Subcutaneous adipose tissue (tissue), 4 donors: ENCODE data around the gene UBE2U. TPM values are rescaled to one million over a fixed set of nuclear protein-coding genes. Genes with fewer than 3 reads are reported as not detected.

Experiments
- CTCF ChIP-seq: fragments of 450-650 bp; IDR thresholded peaks from one replicate; pipeline ENCODE4 v1.5.1; 2016; ENCODE audit warnings: low read depth, mild to moderate bottlenecking, control low read depth, antibody characterized with exemption, moderate library complexity
- total RNA-seq, 4 donors: library from RNA; depleted of rRNA; stranded (reverse); fragments of >200 nt; gene quantifications; one replicate each; pipeline ENCODE4 v1.1.0, GENCODE V29; 2016

Gene UBE2U
- total RNA-seq, 4 donors from 2014 or later, result not detected

GRCh38 chr1:64200064-64200463 lies 3.4 kb upstream of the UBE2U start:
- no peak for TF ChIP-seq CTCF

- no peak for TF ChIP-seq CTCF
Observed at GRCh38 chr1:64209221-64209620, 5.8 kb downstream of the UBE2U start.

GRCh38 chr1:64212031-64212430 lies 8.6 kb downstream of the UBE2U start:
- TF ChIP-seq CTCF, result no peak

GRCh38 chr1:64215576-64215975 lies 12.2 kb downstream of the UBE2U start:
- no peak for TF ChIP-seq CTCF

GRCh38 chr1:64220241-64220640 lies 16.8 kb downstream of the UBE2U start:
- no peak for TF ChIP-seq CTCF

GRCh38 chr1:64223329-64224151 lies 20.1 kb downstream of the UBE2U start:
- no peak for TF ChIP-seq CTCF

GRCh38 chr1:64228167-64228957 lies 24.9 kb downstream of the UBE2U start:
- no peak for TF ChIP-seq CTCF
